IMR-90 (cell line): ENCODE data around the gene CARM1. TPM values are rescaled to one million over a fixed set of nuclear protein-coding genes. Genes with fewer than 3 reads are reported as not detected.

ENCODE experiments used
- ATAC-seq: fragments of 200-7000 bp; cut with Tn5 transposase; 2 replicates; pipeline ENCODE4 v1.9.1; 2020; ENCODE audit warnings: low read depth, mild to moderate bottlenecking, moderate library complexity
- BruUV-seq: library from RNA; stranded (reverse); fragments of 400-500 nt; replicated peaks from 2 replicates; lab custom pipeline; 2021; lab: Mats Ljungman, UMichigan
- CTCF ChIA-PET: fragments of 300-600 bp; formaldehyde crosslinking; extraction: SDS; loops from one replicate; lab custom pipeline; 2021; ENCODE audit warnings: antibody characterized with exemption; lab: Yijun Ruan, JAX
- POLR2A ChIA-PET: fragments of 300-600 bp; sonication (Branson Sonifier 250); formaldehyde crosslinking; loops from one replicate; lab custom pipeline; 2022; ENCODE audit warnings: antibody characterized with exemption; ENCODE audit not compliant: unreplicated experiment; lab: Charles Lee
- DNase-seq: peaks from one replicate; pipeline ENCODE4 v3.0.0; 2013
- H2AFZ ChIP-seq: replicated peaks from 2 replicates; pipeline ENCODE3; 2013; ENCODE audit warnings: low read length, mild to moderate bottlenecking; ENCODE audit not compliant: poor library complexity
- H2AK5ac ChIP-seq: 2 replicates; pipeline ENCODE4 v1.6.1; 2013; ENCODE audit warnings: low read depth, low read length, inconsistent platforms
- H2AK9ac ChIP-seq: replicated peaks from 2 replicates; pipeline ENCODE3; 2013; ENCODE audit warnings: mild to moderate bottlenecking, low read depth, low read length, moderate library complexity; ENCODE audit not compliant: poor library complexity
- H2BK120ac ChIP-seq: 2 replicates; pipeline ENCODE4 v1.6.1; 2013; ENCODE audit warnings: low read depth, low read length, inconsistent platforms
- H2BK15ac ChIP-seq: 3 replicates; pipeline ENCODE4 v1.6.1; 2013; ENCODE audit warnings: low read depth, low read length, inconsistent platforms
- H2BK20ac ChIP-seq: 2 replicates; pipeline ENCODE4 v1.6.1; 2013; ENCODE audit warnings: low read depth, mild to moderate bottlenecking, inconsistent platforms, low read length, moderate library complexity
- H2BK5ac ChIP-seq: 2 replicates; pipeline ENCODE4 v1.6.1; 2013; ENCODE audit warnings: mild to moderate bottlenecking, low read depth, low read length, inconsistent platforms; ENCODE audit not compliant: poor library complexity, severe bottlenecking
- H3K14ac ChIP-seq: replicated peaks from 2 replicates; pipeline ENCODE4 v1.6.1; 2013; ENCODE audit warnings: low read depth, low read length, inconsistent platforms
- H3K18ac ChIP-seq: 2 replicates; pipeline ENCODE4 v1.6.1; 2013; ENCODE audit warnings: low read depth, low read length, control low read depth
- H3K23ac ChIP-seq: 2 replicates; pipeline ENCODE4 v1.6.1; 2013; ENCODE audit warnings: low read depth, low read length, inconsistent platforms
- H3K27ac ChIP-seq: 2 replicates; pipeline ENCODE4 v1.5.1; 2013; ENCODE audit warnings: mild to moderate bottlenecking, control low read depth, low read length; ENCODE audit not compliant: insufficient read depth
- H3K27me3 ChIP-seq: 2 replicates; pipeline ENCODE4 v1.6.1; 2013; ENCODE audit warnings: low read length; ENCODE audit not compliant: control insufficient read depth, insufficient read depth
- H3K36me3 ChIP-seq: 2 replicates; pipeline ENCODE4 v1.6.1; 2013; ENCODE audit warnings: low read length, mixed read lengths; ENCODE audit not compliant: control insufficient read depth, insufficient read depth
- H3K4ac ChIP-seq: 2 replicates; pipeline ENCODE4 v1.6.1; 2013; ENCODE audit warnings: low read depth, low read length, inconsistent platforms
- H3K4me1 ChIP-seq: 2 replicates; pipeline ENCODE4 v1.6.1; 2013; ENCODE audit warnings: low read length, mixed read lengths; ENCODE audit not compliant: control insufficient read depth, insufficient read depth
- H3K4me2 ChIP-seq: 2 replicates; pipeline ENCODE4 v1.6.1; 2013; ENCODE audit warnings: low read depth, mild to moderate bottlenecking, control low read depth, low read length, moderate library complexity
- H3K4me3 ChIP-seq: 2 replicates; pipeline ENCODE4 v1.5.1; 2013; ENCODE audit warnings: low read depth, mild to moderate bottlenecking, control low read depth, low read length, moderate library complexity; ENCODE audit not compliant: insufficient read depth
- H3K56ac ChIP-seq: 2 replicates; pipeline ENCODE4 v1.6.1; 2013; ENCODE audit warnings: low read length, inconsistent platforms; ENCODE audit not compliant: insufficient read depth; ENCODE audit errors: extremely low read depth
- H3K79me1 ChIP-seq, 2 experiments: 2 replicates each; pipeline ENCODE4 v1.6.1; 2013; ENCODE audit warnings: low read length in 2 of 2, inconsistent platforms in 1 of 2, low read depth in 1 of 2
- H3K9ac ChIP-seq: 2 replicates; pipeline ENCODE4 v1.6.1; 2013; ENCODE audit warnings: low read depth, low read length, control low read depth
- H3K9me1 ChIP-seq: 2 replicates; pipeline ENCODE4 v1.6.1; 2013; ENCODE audit warnings: low read length, inconsistent platforms; ENCODE audit not compliant: insufficient read depth
- H3K9me3 ChIP-seq: 2 replicates; pipeline ENCODE4 v1.6.1; 2013; ENCODE audit warnings: low read length; ENCODE audit not compliant: control insufficient read depth, insufficient read depth
- H4K20me1 ChIP-seq: 2 replicates; pipeline ENCODE4 v1.6.1; 2013; ENCODE audit warnings: low read length, inconsistent platforms; ENCODE audit not compliant: insufficient read depth
- H4K5ac ChIP-seq: 2 replicates; pipeline ENCODE4 v1.6.1; 2013; ENCODE audit warnings: mild to moderate bottlenecking, low read depth, low read length, control low read depth
- H4K8ac ChIP-seq, 2 experiments: 2 replicates each; pipeline ENCODE4 v1.6.1; 2013; ENCODE audit warnings: low read depth in 2 of 2, low read length in 2 of 2, control low read depth in 1 of 2, inconsistent platforms in 1 of 2
- H4K91ac ChIP-seq: 2 replicates; pipeline ENCODE4 v1.6.1; 2013; ENCODE audit warnings: low read depth, low read length, inconsistent platforms; ENCODE audit not compliant: insufficient read depth
- MAFK ChIP-seq: IDR thresholded peaks from 2 replicates; pipeline ENCODE4 v1.6.1; 2012; ENCODE audit warnings: low read depth, low read length, improper control_type of control experiment
- NFE2L2 ChIP-seq: fragments of 150-350 bp; IDR thresholded peaks from 2 replicates; pipeline ENCODE4 v1.6.1; 2016; ENCODE audit warnings: low read depth, mild to moderate bottlenecking, low read length
- WGBS, 2 experiments: methylation state at CpG; one replicate each; pipeline versions ENCODE4 v1.1.5 to v1.1.7; 2013; ENCODE audit warnings: missing lambda C conversion rate in 2 of 2; ENCODE audit not compliant: insufficient read length in 1 of 2; ENCODE audit errors: extremely low coverage in 2 of 2; 5-methylcytosine and 5-hydroxymethylcytosine counted together
- dilution Hi-C: fragments of 300-500 bp; cut with HindIII; formaldehyde crosslinking; loops from one replicate; pipeline ENCODE4 v1.14.3; 2018; ENCODE audit warnings: low sequenced_read_pairs; ENCODE audit not compliant: unreplicated experiment
- in situ Hi-C: fragments of 300-500 bp; cut with MboI; formaldehyde crosslinking; loops from 3 replicates; pipeline ENCODE4 v1.14.3; 2019; ENCODE audit warnings: low sequenced_read_pairs, inconsistent platforms, mixed read lengths
- intact Hi-C: fragments of 100-400 bp; cut with micrococcal nuclease; formaldehyde crosslinking; loops from 2 replicates; pipeline ENCODE4 v1.10.0; 2022
- polyA plus RNA-seq, 3 experiments: library from polyadenylated mRNA; depleted of rRNA; stranded (reverse); fragments of >200 nt; gene quantifications; 2 replicates each; pipeline ENCODE4 v1.2.3, GENCODE V29; 2012; ENCODE audit warnings: low replicate concordance in 1 of 3
- total RNA-seq: library from RNA; depleted of rRNA; stranded (reverse); fragments of >200 nt; gene quantifications from 2 replicates; pipeline ENCODE4 v1.2.3, GENCODE V29; 2012

CARM1 gene
- total and polyA plus RNA-seq, 2 of the 4 experiments (the other 2 are of a cell fraction) = 20.3 to 67.1 TPM

GRCh38 chr19:10839114-10840050 lies 32.0 kb upstream of the CARM1 start:
- Histone ChIP-seq H2BK15ac (no peak overlapping the region), H2BK5ac (no peak overlapping the region), H4K5ac (no peak overlapping the region), H2AK5ac (no peak overlapping the region), H4K20me1 (no peaks in the 10 kb centered on the region; the same call in 1 of the 2 replicates), H4K91ac (no peak overlapping the region), H3K9ac (no peak overlapping the region), H3K4ac (no peak overlapping the region), H3K4me1 (peaks cover 9% of the 10 kb centered on the region), H3K4me2 (no peak overlapping the region), H3K9me1 (peaks cover 7% of the 10 kb centered on the region; the same call in 1 of the 2 replicates), H3K23ac (no peak overlapping the region), H3K18ac (no peak overlapping the region), H2AFZ (no peak overlapping the region), H3K14ac (no peak overlapping the region), H4K8ac (no peak overlapping the region), H3K9me3 (peaks cover 5% of the 10 kb centered on the region), H2BK120ac (no peak overlapping the region), H3K27me3 (no peaks in the 10 kb centered on the region; the same call in 1 of the 2 replicates), H3K27ac (no peak overlapping the region), H3K4me3 (no peak overlapping the region), H3K56ac (no peak overlapping the region), H3K79me1 (peaks cover 11 to 17% of the 10 kb centered on the region in 2 experiments; a peak in 3 of 4 replicates), H3K36me3 (peaks cover 5% of the 10 kb centered on the region; the same call in 1 of the 2 replicates), H2BK20ac (no peak overlapping the region), H2AK9ac (no peak overlapping the region)
- dilution Hi-C loops = no loop called here
- ChIA-PET CTCF (no interaction called here), POLR2A (no interaction called here)
- WGBS, 2 experiments = no CpG with 5 or more reads among the region's 10 CpGs
- in situ Hi-C loops = no loop called here
- intact Hi-C loops = no loop called here
- ATAC-seq (no peak), DNase-seq (no peak)
- TF ChIP-seq MAFK = no peak
- no peak for TF ChIP-seq NFE2L2
- BruUV-seq = no TSS peak
